Measurements from ENCODE around the gene MLPH. TPM values are rescaled to one million over a fixed set of nuclear protein-coding genes. Genes with fewer than 3 reads are reported as not detected.

Gene MLPH
- total RNA-seq, 1 donor from 2014 or later, result 423 TPM

DNA sequence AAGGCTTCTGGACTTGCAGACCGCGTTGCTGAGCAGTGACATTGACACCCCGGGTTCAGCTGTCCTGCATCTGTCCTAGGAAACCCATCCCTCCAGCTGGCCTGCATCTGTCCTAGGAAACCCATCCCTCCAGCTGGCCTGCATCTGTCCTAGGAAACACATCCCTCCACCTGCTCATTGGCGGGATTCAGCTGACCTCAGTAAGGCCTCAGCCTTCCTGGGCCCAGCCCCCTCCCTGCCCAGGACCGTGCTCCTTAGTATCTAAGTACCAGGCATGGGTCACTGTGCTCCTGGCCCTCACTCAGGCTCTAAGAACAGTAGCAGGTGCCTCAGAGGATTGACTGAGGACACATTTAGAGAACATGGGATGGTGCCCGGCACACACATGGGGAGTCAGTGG is 1.2 kb downstream of the MLPH start:
- DNase-seq, result peak; percentile 78
- TF ChIP-seq, protein P1, sequence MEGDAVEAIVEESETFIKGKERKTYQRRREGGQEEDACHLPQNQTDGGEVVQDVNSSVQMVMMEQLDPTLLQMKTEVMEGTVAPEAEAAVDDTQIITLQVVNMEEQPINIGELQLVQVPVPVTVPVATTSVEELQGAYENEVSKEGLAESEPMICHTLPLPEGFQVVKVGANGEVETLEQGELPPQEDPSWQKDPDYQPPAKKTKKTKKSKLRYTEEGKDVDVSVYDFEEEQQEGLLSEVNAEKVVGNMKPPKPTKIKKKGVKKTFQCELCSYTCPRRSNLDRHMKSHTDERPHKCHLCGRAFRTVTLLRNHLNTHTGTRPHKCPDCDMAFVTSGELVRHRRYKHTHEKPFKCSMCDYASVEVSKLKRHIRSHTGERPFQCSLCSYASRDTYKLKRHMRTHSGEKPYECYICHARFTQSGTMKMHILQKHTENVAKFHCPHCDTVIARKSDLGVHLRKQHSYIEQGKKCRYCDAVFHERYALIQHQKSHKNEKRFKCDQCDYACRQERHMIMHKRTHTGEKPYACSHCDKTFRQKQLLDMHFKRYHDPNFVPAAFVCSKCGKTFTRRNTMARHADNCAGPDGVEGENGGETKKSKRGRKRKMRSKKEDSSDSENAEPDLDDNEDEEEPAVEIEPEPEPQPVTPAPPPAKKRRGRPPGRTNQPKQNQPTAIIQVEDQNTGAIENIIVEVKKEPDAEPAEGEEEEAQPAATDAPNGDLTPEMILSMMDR (IDR thresholded peaks at IDR 0.05), result no peak

DNA sequence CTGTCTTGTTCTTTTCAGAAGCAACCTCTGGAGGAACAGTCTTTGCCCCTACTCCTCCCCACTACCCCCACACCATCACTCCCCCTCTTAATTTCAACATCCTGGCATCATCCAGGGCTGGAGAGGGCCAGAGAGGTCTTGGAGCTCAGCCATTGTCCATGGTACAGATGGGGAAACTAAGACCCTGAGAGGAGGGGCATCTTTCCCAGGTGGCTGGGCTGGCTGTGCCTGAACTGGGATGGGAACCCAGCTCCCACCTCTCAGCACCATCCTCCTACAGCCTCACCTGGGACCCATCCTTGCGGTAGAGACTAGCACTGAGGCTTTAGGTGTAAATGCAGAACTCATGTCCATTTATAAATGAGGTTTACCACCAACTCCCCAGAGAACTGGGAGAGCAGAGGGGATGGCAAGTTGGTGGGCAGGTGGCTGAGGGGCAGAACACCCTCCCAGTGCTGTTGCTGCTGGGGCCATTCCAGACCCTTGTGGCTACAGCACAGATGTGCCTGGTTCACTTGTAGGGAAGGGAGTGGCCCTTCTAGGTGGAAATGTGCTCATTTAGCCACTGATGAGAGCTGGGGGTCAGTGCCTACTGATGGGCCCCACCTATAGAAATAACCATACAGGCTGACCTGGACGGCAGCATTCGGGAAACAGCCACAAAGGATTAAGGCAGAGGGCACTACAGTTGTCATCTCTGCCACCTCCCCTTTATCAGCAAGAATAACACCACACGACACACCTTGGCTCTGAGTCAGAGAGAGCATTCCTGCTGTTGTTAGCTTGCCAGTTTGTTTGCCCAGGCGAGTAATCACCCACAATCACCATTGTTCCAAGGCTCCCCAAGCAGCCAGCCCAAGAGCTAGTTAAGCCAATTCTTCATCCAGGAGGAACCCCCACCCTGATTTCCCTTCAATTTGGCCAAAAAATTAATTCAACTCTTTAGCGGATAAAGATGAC is 2.1 kb downstream of the MLPH start:
- H3K27ac ChIP-seq, result peak overlapping the region; percentile 80
- no peaks in the 10 kb centered on the region for H3K4me1 ChIP-seq
- H3K9me3 ChIP-seq, result peaks cover 3% of the 10 kb centered on the region
- intact Hi-C loops (cut with DNase I), result no loop called here
- TF ChIP-seq, protein P1 (IDR thresholded peaks at IDR 0.05), result no peak
- H3K4me3 ChIP-seq, result peak overlapping the region; percentile 53
- peak; percentile 29 for ATAC-seq
- H3K27me3 ChIP-seq, result peaks cover 7% of the 10 kb centered on the region
- peak; percentile 47 for DNase-seq
- H3K36me3 ChIP-seq, result peaks cover 1% of the 10 kb centered on the region

More for the DNA sequence above, 1.2 kb downstream of the MLPH start:
- H3K27ac ChIP-seq, result peak overlapping the region; percentile 80
- H3K36me3 ChIP-seq, result no peaks in the 10 kb centered on the region
- H3K4me3 ChIP-seq, result peak overlapping the region; percentile 53
- intact Hi-C loops (cut with DNase I), result no loop called here
- peaks cover 4% of the 10 kb centered on the region for H3K4me1 ChIP-seq
- peak; percentile 50 for ATAC-seq
- peaks cover 3% of the 10 kb centered on the region for H3K9me3 ChIP-seq
- peaks cover 7% of the 10 kb centered on the region for H3K27me3 ChIP-seq

DNA sequence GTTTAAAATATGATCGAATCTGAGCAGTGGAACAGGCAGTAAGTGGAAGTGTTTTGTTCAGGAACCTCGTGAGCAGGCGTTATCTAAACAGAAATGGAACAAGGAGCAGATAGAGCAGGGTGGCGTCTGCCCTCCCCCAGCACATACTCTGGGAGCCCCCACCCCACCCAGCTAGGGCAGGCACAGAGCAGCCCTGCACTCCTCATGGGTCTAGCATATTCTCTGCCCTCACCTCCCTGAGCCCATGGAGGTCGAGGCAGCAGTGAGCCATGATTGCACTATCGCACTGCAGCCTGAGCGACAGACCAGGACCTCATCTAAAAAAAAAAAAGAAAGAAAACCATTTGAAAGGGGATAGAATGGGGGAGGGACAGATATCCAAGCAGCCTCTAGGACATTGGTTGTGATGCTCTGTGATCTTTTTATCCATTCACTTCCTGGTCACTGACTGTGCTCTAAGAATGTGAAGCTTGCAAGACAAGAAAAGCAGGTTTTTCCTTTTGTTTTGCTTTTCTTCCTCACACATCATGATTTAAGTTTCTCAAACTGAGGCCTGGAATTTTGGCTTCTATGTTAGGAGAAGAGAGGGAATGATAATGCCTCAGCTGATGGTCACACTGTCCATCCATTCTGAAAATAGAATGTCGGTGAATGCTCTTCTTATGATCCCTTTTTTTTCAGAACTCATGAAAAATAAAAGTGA is 3.1 kb downstream of the MLPH start:
- TF ChIP-seq, protein P1 (IDR thresholded peaks at IDR 0.05), result no peak
- Histone ChIP-seq H3K4me3 (peak overlapping the region; percentile 53), H3K9me3 (peaks cover 3% of the 10 kb centered on the region), H3K4me1 (no peaks in the 10 kb centered on the region), H3K27me3 (peaks cover 7% of the 10 kb centered on the region), H3K27ac (peak overlapping the region; percentile 80), H3K36me3 (peaks cover 10% of the 10 kb centered on the region)
- intact Hi-C loops (cut with DNase I), result no loop called here
- ATAC-seq, result no peak
- peak; percentile 62 for DNase-seq

DNA sequence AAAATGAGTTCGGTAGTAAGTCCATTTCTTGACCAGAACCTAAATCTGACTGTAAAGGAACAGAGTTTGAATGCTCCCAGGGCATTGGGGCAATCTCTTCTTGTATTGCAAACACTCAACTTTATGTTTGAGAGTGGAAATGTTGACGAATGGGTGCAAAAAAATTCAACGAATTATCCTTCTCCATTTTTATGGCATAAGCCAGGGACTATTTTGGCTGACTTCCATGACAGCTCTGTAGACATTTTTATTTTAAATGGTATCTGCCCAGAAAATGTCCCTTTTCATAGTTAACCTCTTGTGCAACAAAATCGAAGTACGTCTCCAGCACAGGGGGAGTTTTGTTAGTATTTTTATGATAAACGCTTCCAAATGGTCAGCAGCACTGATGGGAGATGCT is 3.7 kb downstream of the MLPH start:
- intact Hi-C loops (cut with DNase I), result no loop called here
- ATAC-seq, result no peak
- no peak for DNase-seq
- Histone ChIP-seq H3K9me3 (peaks cover 3% of the 10 kb centered on the region), H3K27me3 (peaks cover 7% of the 10 kb centered on the region), H3K27ac (peak overlapping the region; percentile 80), H3K36me3 (peaks cover 10% of the 10 kb centered on the region), H3K4me1 (peaks cover 6% of the 10 kb centered on the region), H3K4me3 (no peak overlapping the region)
- TF ChIP-seq, protein P1 (IDR thresholded peaks at IDR 0.05), result no peak

DNA sequence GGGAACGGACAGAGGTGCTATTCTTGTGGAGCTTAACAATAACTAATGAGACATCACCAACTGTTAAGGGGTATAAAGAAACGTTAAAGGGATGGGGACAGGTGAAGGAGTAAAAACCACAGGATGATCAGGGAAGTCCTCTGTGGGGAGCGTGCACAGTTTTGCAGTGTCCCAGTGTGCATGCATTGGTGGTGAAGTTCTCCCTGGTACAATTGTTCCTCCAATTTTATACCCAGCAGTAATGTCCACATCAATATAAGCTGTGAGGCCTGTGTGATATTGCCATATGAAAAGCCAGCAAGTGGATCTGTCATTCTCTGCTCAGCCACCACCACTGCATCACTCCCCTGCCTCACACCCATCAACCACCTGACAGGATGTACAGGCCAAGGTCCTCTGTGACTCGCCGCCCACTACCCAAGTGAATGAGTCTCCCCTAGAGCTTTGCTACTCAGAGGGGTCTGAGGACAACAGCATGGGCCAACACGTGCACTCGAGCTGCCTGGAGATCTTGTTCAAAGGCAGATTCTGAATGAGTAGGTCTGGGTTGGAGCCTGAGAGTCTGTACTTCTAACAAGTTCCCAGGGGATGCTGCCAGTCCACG is 4.6 kb downstream of the MLPH start:
- H3K27me3 ChIP-seq, result peaks cover 7% of the 10 kb centered on the region
- intact Hi-C loops (cut with DNase I), result no loop called here
- peaks cover 3% of the 10 kb centered on the region for H3K9me3 ChIP-seq
- DNase-seq (peak; percentile 38), ATAC-seq (no peak)
- peaks cover 10% of the 10 kb centered on the region for H3K36me3 ChIP-seq
- peaks cover 14% of the 10 kb centered on the region for H3K4me1 ChIP-seq
- no peak overlapping the region for H3K27ac ChIP-seq
- TF ChIP-seq, protein P1 (IDR thresholded peaks at IDR 0.05), result no peak
- H3K4me3 ChIP-seq, result no peak overlapping the region
